ENCODE measurements around the gene OR51E2. TPM values are rescaled to one million over a fixed set of nuclear protein-coding genes. Genes with fewer than 3 reads are reported as not detected.
"Not testable (repeated sequence)": the region's sequence is repeated elsewhere in the genome, so short reads cannot be mapped to it uniquely, and the experiment has no call there.

The OR51E2 gene
- under 1 TPM; 0.30 to 0.74 TPM for total RNA-seq

GRCh38 chr11:4697585-4697984 lies at the start of gene OR51E2:
OR51E2 (minus strand) TSS chr11:4697853; CDS start chr11:4682711, 15,142 bp downstream.
- no peak within 1 kb of the TSS for H3K9ac ChIP-seq (ENCODE audit: low read depth in 2 of 2, low read length in 2 of 2)
- H3K4me1 ChIP-seq = no peaks in the 10 kb centered on the region
- no peak within 1 kb of the TSS for H3K4me3 ChIP-seq
- H3K36me3 ChIP-seq = no peaks in the 10 kb centered on the region
- H3K27me3 ChIP-seq = no peaks in the 10 kb centered on the region
- intact Hi-C loops (cut with DNase I) = no loop called here
- no peak within 1 kb of the TSS for H3K27ac ChIP-seq
- no peak for TF ChIP-seq CTCF (IDR thresholded peaks at IDR 0.05)
- H3K9me3 ChIP-seq = no peaks in the 10 kb centered on the region
- DNase-seq = no peak

GRCh38 chr11:4740735-4741134 lies 43.1 kb upstream of the OR51E2 start:
- Histone ChIP-seq H3K27me3 (no peaks in the 10 kb centered on the region), H3K9ac (ENCODE audit: low read depth in 2 of 2, low read length in 2 of 2) (no peak overlapping the region), H3K4me3 (no peak overlapping the region), H3K27ac (no peak overlapping the region), H3K36me3 (no peaks in the 10 kb centered on the region), H3K4me1 (no peaks in the 10 kb centered on the region), H3K9me3 (no peaks in the 10 kb centered on the region)
- intact Hi-C loops (cut with DNase I) = no loop called here
- DNase-seq = no peak
- no peak for TF ChIP-seq CTCF (IDR thresholded peaks at IDR 0.05)

- no peaks in the 10 kb centered on the region for H3K36me3 ChIP-seq
- intact Hi-C loops (cut with DNase I) = no loop called here
- no peak for DNase-seq
- no peak overlapping the region for H3K9ac ChIP-seq (ENCODE audit: low read depth in 2 of 2, low read length in 2 of 2)
- TF ChIP-seq CTCF (IDR thresholded peaks at IDR 0.05) = no peak
- H3K4me1 ChIP-seq = no peaks in the 10 kb centered on the region
- H3K27me3 ChIP-seq = no peaks in the 10 kb centered on the region
- H3K4me3 ChIP-seq = no peak overlapping the region
- no peak overlapping the region for H3K27ac ChIP-seq
- H3K9me3 ChIP-seq = no peaks in the 10 kb centered on the region
Measured at GRCh38 chr11:4727171-4727570, 29.5 kb upstream of the OR51E2 start.

GRCh38 chr11:4722616-4723534 lies 25.2 kb upstream of the OR51E2 start:
- H3K27me3 ChIP-seq; H3K9me3 ChIP-seq; H3K4me3 ChIP-seq; H3K27ac ChIP-seq; intact Hi-C loops (cut with DNase I); H3K9ac ChIP-seq (ENCODE audit: low read depth in 2 of 2, low read length in 2 of 2); H3K4me1 ChIP-seq; DNase-seq; H3K36me3 ChIP-seq: not testable (repeated sequence)

- intact Hi-C loops (cut with DNase I) = no loop called here
- no peaks in the 10 kb centered on the region for H3K4me1 ChIP-seq
- DNase-seq = no peak
- H3K9ac ChIP-seq (ENCODE audit: low read depth in 2 of 2, low read length in 2 of 2) = no peak overlapping the region
- no peaks in the 10 kb centered on the region for H3K9me3 ChIP-seq
- H3K36me3 ChIP-seq = no peaks in the 10 kb centered on the region
- no peak overlapping the region for H3K27ac ChIP-seq
- no peaks in the 10 kb centered on the region for H3K27me3 ChIP-seq
- H3K4me3 ChIP-seq = no peak overlapping the region
- no peak for TF ChIP-seq CTCF (IDR thresholded peaks at IDR 0.05)
Measured at GRCh38 chr11:4714300-4714699, 16.6 kb upstream of the OR51E2 start.

- no peaks in the 10 kb centered on the region for H3K36me3 ChIP-seq
- no peak for TF ChIP-seq CTCF (IDR thresholded peaks at IDR 0.05)
- H3K9me3 ChIP-seq = no peaks in the 10 kb centered on the region
- H3K27ac ChIP-seq = no peak overlapping the region
- no peaks in the 10 kb centered on the region for H3K4me1 ChIP-seq
- intact Hi-C loops (cut with DNase I) = no loop called here
- no peak overlapping the region for H3K9ac ChIP-seq (ENCODE audit: low read depth in 2 of 2, low read length in 2 of 2)
- H3K4me3 ChIP-seq = no peak overlapping the region
- H3K27me3 ChIP-seq = no peaks in the 10 kb centered on the region
- DNase-seq = no peak
Measured at GRCh38 chr11:4713241-4713640, 15.6 kb upstream of the OR51E2 start.
